ENCODE results near the gene ESYT2. TPM values are rescaled to one million over a fixed set of nuclear protein-coding genes. Genes with fewer than 3 reads are reported as not detected.
A peak's percentile ranks its signal among the peaks of the same experiment; 100 is the strongest.

The ESYT2 gene
- total RNA-seq, 1 experiment from 2014 or later = 66.6 TPM

GRCh38 chr7:158702944-158703343, 126.4 kb downstream of the ESYT2 start:
- CTCF ChIA-PET = no interaction called here
- peaks cover 47% of the 10 kb centered on the region for H3K4me1 Mint-ChIP-seq (ENCODE audit: low read depth, unreplicated experiment)
- peak overlapping the region; percentile 95 for H3K4me3 Mint-ChIP-seq (ENCODE audit: low read depth, unreplicated experiment)
- H3K36me3 Mint-ChIP-seq (ENCODE audit: insufficient read depth, unreplicated experiment) = peaks cover 36% of the 10 kb centered on the region
- intact Hi-C loops (cut with micrococcal nuclease; ENCODE audit: unreplicated experiment) = loop anchor here (5.0 kb wide), 1 partner anchor 114 kb away; no protein-coding TSS in a partner anchor
- no peak overlapping the region for H3K27ac Mint-ChIP-seq (ENCODE audit: unreplicated experiment)
- TF ChIP-seq CTCF (IDR thresholded peaks at IDR 0.05; ENCODE audit: unreplicated experiment) = no peak
- TSS peak; percentile 54 for BruUV-seq (replicated peaks)
- no peak for DNase-seq
- no peaks in the 10 kb centered on the region for H3K27me3 Mint-ChIP-seq (ENCODE audit: unreplicated experiment)
- H3K9me3 Mint-ChIP-seq (ENCODE audit: low read depth, unreplicated experiment) = no peaks in the 10 kb centered on the region

- CTCF ChIA-PET = no interaction called here
- H3K27ac Mint-ChIP-seq (ENCODE audit: unreplicated experiment) = no peak overlapping the region
- H3K4me3 Mint-ChIP-seq (ENCODE audit: low read depth, unreplicated experiment) = no peak overlapping the region
- H3K9me3 Mint-ChIP-seq (ENCODE audit: low read depth, unreplicated experiment) = no peaks in the 10 kb centered on the region
- intact Hi-C loops (cut with micrococcal nuclease; ENCODE audit: unreplicated experiment) = loop anchor here (5.0 kb wide), 1 partner anchor 115 kb away; no protein-coding TSS in a partner anchor
- H3K4me1 Mint-ChIP-seq (ENCODE audit: low read depth, unreplicated experiment) = peaks cover 47% of the 10 kb centered on the region
- TF ChIP-seq CTCF (IDR thresholded peaks at IDR 0.05; ENCODE audit: unreplicated experiment) = no peak
- no TSS peak for BruUV-seq (replicated peaks)
- H3K27me3 Mint-ChIP-seq (ENCODE audit: unreplicated experiment) = no peaks in the 10 kb centered on the region
- no peak for DNase-seq
- peaks cover 30% of the 10 kb centered on the region for H3K36me3 Mint-ChIP-seq (ENCODE audit: insufficient read depth, unreplicated experiment)
Observed at GRCh38 chr7:158702196-158702595, 127.1 kb downstream of the ESYT2 start.

GRCh38 chr7:158700008-158700407, 129.3 kb downstream of the ESYT2 start:
- Mint-ChIP-seq H3K4me1 (ENCODE audit: low read depth, unreplicated experiment) (peaks cover 34% of the 10 kb centered on the region), H3K4me3 (ENCODE audit: low read depth, unreplicated experiment) (no peak overlapping the region), H3K36me3 (ENCODE audit: insufficient read depth, unreplicated experiment) (peaks cover 26% of the 10 kb centered on the region), H3K27me3 (ENCODE audit: unreplicated experiment) (no peaks in the 10 kb centered on the region), H3K9me3 (ENCODE audit: low read depth, unreplicated experiment) (no peaks in the 10 kb centered on the region), H3K27ac (ENCODE audit: unreplicated experiment) (no peak overlapping the region)
- no peak for DNase-seq
- intact Hi-C loops (cut with micrococcal nuclease; ENCODE audit: unreplicated experiment) = loop anchor here (5.0 kb wide), 1 partner anchor 117 kb away; no protein-coding TSS in a partner anchor
- CTCF ChIA-PET = no interaction called here
- no TSS peak for BruUV-seq (replicated peaks)
- no peak for TF ChIP-seq CTCF (IDR thresholded peaks at IDR 0.05; ENCODE audit: unreplicated experiment)

GRCh38 chr7:158699341-158699740, 130.0 kb downstream of the ESYT2 start:
- intact Hi-C loops (cut with micrococcal nuclease; ENCODE audit: unreplicated experiment) = no loop called here
- CTCF ChIA-PET = no interaction called here
- no peaks in the 10 kb centered on the region for H3K27me3 Mint-ChIP-seq (ENCODE audit: unreplicated experiment)
- peaks cover 19% of the 10 kb centered on the region for H3K36me3 Mint-ChIP-seq (ENCODE audit: insufficient read depth, unreplicated experiment)
- no peak overlapping the region for H3K27ac Mint-ChIP-seq (ENCODE audit: unreplicated experiment)
- H3K9me3 Mint-ChIP-seq (ENCODE audit: low read depth, unreplicated experiment) = no peaks in the 10 kb centered on the region
- H3K4me3 Mint-ChIP-seq (ENCODE audit: low read depth, unreplicated experiment) = no peak overlapping the region
- BruUV-seq (replicated peaks) = no TSS peak
- no peak for TF ChIP-seq CTCF (IDR thresholded peaks at IDR 0.05; ENCODE audit: unreplicated experiment)
- DNase-seq = no peak
- peaks cover 34% of the 10 kb centered on the region for H3K4me1 Mint-ChIP-seq (ENCODE audit: low read depth, unreplicated experiment)
